HG02678 (cell line): ENCODE data around the gene HOXB6.

Experiments
- ATAC-seq: cut with Tn5 transposase; IDR thresholded peaks from one replicate; pipeline ENCODE4 v1.9.1; 2021; ENCODE audit warnings: mild to moderate bottlenecking, moderate library complexity; ENCODE audit not compliant: unreplicated experiment

The HOXB6 gene

DNA sequence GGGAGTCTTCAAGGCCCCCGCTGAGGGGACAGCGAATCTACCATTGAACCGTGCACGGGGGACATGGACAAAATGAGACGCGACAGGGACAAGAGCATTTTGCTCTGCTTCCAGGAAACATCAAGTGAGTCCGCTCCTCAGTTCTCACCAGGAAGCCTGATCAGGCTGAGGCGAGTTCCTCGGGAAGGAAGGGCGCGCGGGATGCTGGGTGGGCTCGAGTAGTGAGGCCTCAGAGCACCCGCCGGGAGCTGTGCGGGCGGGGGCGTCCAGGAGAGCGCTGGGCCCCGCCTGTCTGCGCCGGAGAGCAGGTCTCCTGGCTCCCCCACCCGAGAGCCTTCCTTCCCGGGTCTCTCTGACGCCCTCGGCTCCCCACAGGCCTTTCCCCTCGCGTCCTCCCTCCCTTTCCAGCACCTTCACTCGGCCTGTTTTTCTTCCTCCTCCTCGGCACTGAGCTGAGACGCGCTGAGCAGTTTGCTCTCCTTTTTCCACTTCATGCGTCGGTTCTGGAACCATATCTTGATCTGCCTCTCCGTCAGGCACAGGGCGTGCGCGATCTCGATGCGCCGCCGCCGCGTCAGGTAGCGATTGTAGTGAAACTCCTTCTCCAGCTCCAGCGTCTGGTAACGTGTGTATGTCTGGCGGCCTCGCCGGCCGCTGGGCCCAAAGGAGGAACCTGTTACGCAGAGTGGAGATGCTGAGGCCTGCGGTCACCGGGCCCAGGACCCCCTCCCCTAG, 8.6 kb downstream of the HOXB6 start:
- no peak for ATAC-seq

- no peak for ATAC-seq
Observed at GRCh38 chr17:48595278-48595999, 9.3 kb downstream of the HOXB6 start.

DNA sequence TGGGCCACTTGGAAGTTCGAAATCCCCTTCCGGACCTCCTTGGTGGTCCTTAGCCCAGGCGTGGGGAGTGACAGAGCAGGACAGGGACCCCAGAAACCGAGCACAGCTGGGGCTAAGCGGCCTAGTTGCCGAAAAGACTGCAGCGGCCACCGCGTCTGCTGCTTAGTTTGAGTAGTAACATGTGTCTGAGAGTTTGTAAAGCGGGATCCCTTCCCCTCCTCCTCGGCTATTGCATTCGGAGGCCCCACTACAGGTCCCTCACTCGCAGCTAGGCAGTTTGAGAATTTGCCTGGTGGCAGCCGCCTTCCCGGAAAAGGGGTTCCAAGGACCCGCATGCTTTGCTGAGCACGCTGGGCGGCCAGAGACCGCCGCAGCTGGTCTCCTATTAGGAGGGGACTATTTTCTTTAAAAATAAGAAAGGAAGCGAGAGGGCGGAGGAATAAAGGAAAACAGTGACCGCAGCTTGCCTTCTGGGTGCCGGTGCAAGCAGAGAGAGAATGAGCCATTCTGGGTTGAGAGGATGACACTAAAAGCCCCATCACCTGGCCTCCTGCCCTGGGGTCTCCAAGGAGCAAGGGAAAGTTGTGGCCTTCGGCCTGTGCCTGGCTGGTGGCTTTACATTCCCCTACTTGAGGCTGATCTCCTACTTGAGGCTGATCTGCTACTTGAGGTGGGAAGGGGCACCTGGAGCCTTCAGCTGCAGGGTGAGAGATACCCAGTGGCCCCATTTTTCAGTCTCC, 10.1 kb downstream of the HOXB6 start:
- no peak for ATAC-seq

DNA sequence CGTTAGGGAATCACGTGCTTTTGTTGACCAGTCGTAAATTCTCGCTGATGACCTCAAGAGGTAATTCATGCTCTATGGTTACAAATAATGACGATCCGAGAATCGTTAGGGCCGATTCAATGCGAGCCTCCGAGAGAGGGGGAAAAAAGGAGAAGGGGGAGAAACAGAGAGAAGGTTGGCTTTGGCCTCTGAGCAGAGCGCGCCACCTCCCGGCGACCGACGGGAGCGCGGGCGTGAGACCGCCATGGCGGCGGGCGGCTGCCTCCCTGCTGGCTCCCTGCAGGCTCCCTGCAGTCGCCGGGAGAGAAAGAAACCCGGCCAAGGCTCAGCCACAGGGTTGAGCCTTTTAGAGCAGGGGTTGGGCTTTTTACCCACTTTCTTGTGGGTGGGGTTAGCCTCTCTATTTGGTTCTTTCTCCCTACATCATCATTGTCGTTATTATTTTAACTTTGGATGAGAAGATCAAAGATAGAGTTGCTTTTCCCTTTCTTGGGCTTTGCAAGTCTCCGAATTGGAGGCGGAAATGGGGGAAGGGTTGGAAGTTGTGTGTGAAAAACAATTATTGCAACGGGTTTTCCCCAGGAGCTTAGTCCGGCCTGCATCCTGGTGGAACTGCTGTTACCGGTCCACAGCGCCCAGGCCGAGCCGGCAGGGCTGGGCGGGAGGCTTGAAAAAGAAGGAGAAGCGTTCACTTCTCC, 10.8 kb downstream of the HOXB6 start:
- no peak for ATAC-seq

- ATAC-seq, result no peak
Observed at GRCh38 chr17:48593126-48593829, 11.5 kb downstream of the HOXB6 start, which contains the start of gene HOXB5. HOXB5 (minus strand) TSS chr17:48593779; CDS start chr17:48593682, 97 bp downstream.

DNA sequence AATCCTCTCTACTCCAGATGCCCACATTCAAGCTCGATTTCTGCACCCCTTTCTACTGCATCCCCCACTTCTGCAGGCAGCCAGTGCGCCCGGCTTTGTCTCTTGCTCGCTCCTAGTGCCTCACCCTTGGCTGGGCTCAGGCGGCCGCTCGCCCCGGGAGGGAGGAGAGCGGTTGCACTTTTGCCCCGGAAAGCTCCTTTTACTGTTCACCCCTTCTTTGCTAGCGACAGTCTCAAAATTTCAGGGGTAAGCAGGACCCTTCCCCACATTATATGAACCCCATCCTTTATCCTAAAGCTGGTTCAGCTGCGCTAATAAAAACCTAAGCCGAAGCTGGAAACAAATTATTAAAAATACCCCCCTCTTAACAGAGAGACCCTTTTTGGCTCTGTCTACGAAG, 12.2 kb downstream of the HOXB6 start:
- ATAC-seq, result no peak

DNA sequence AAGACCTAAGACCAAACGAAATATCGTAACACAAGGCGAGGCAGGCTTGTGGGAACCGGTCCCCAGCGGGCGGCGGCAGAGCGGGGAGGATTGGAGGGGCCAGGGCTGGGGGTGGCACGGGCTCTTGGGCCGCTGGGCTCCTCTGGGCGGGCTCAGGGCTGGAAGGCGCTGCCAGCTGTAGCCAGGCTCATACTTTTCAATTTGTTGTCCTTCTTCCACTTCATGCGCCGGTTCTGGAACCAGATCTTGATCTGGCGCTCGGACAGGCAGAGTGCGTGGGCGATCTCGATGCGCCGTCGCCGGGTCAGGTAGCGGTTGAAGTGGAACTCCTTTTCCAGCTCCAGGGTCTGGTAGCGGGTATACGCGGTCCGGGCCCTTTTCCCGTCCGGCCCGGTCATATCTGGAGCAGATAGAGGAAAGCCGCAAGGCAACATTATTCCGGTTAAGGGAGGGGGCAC, 12.7 kb downstream of the HOXB6 start:
- no peak for ATAC-seq

DNA sequence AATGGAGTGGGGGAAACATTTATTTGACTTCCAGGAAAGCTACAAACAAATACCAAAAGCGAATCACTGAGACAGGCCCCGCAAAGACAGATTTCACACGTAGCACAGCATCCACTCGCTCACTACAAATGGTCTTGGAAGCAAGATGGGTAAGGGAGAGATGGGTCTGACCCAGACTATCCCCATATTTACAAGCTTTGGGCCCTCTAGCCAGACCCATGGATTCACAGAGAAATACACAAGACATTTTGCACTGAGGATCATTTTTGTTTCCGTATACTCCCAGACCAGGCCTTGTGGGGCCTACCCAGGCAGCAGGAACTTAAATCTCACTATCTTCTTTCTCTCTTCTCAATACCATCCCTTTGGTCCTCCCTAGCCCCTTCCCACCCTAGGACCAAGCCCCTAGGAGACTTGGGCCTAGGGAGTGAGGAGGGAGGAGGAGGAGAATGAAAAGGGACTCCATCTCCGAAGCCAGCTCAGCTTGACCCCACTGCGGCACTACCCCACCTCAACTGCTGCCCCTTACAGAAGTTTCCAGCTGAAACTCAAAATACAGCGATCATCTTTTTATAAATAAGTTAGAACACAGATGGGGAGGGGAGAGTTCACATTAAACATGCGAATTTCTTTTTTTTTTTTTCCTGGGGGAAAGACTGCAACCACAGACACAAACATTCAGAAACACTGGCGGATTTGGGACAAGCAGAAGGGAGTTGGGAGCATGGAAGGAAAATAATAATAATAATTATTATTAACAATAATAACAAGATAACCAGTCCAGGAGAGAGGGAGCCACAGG, 13.3 kb downstream of the HOXB6 start:
- ATAC-seq, result no peak

DNA sequence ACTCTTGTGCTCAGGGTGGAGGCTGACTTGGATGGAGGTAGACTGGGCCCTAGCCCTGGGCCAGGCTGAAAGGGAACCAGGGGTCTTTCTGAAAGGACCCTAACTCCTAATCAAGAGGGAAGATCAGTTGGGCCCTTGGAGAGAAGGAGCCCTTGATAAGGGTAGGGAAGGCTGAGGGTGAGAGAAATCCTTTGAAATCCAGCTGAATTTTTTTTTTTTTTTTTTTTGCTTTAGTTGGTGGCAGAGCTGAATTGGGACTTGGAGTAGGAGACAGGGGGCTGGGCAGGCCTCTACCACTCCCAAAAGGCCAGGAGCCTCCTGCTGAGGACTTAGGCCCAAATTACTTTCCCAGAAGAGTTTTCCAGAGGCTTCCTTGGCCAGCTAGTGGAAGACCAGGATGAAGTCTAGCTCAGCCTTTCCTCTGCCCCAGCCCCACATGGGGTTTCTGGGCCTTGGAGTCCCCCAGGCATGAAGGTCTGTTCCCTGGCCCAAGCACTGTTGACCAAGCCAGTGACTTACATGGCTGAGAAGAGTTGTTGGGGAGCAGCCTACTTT, 14.1 kb downstream of the HOXB6 start:
- ATAC-seq, result no peak

GRCh38 chr17:48589831-48590606, 14.8 kb downstream of the HOXB6 start, which contains the start of gene HOXB3:
HOXB3 (minus strand) TSS chr17:48590241; CDS start chr17:48552474, 37,767 bp downstream.
- no peak for ATAC-seq

GRCh38 chr17:48589060-48589830, 15.5 kb downstream of the HOXB6 start:
- no peak for ATAC-seq

DNA sequence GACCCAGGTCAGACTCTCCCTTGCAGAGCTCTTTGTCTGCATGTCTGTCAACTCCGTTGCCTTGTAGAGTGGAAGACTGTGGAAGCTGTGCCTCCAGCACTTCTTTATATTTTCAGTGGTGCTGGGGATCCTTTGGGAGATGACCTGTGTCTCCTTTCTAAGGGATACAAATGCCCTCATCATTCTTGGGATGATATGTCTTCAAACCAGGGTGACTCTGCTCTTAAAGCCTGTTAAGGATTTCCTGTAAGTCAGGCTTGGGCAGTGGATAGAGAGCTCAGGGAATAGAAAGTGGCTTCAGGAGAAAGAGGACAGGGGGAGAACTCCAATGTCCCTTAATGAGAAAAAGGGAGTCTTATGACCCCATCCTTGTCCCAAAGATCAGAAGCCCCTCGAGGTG, 16.3 kb downstream of the HOXB6 start:
- no peak for ATAC-seq

DNA sequence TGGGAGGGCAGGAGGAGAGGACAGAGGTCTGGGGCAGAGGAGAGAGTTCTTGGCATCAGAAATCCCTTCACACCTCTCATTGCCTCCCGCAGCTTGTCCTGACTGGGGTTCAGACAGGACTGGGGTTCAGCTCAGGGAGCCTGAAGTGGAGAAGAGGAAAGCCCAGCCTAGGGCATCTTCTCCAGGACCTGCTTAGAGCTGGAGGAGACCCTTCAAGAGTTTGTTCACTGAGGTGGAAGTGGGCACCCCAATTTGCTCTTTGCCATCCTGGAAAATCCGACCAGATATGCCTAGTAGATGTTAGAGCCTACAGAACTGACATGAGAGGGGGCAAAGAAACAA, 16.7 kb downstream of the HOXB6 start:
- no peak for ATAC-seq

GRCh38 chr17:48587276-48588073, 17.3 kb downstream of the HOXB6 start:
- ATAC-seq, result no peak

DNA sequence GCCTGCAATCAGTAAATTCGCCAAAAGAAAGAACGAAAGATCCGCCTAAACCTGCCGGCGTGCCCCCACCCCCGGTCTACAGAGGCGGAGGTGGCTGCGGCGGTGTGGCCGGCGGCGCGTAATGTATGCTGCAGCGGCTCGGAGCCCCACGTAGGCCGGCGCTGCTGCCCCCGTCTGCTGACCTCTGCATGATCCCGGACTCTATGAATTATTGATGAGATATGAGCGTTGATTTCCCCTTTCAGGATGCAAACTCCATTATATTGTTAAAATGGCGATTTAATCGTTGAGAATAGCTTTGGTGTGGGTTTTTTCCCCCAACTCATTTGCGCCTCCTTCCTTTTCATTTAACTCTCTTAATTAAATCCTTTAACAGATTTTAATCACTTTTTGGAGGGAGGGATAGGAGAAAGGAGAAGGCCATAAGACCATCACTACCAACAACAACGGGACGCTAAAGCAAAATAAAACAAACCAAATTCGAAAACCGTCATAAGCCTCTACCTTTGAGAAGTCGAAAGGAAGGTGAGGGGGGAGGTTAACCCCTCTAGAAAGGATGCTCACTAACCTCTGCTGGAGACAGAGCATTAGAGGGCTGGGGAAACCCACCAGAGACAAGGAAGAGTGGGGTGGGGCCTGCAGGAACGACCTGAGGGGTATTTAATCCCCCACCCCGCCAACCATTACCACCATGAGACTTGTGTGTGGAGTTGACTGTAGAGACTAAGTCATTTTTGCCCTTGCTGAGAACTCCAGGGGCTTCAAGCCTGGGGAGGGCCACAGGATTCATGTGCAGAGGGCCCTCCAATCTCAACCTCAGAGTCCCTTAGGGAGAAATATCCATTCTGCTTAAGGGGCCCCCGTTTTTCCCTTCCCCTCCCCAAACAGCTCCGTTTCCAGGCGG, 18.2 kb downstream of the HOXB6 start:
- no peak for ATAC-seq

- ATAC-seq, result no peak
Observed at GRCh38 chr17:48584223-48584741, 20.5 kb downstream of the HOXB6 start.
